Fibroblast of pulmonary artery (primary cell): ENCODE results near the gene CMSS1.

Experiments used
- DNase-seq: peaks from one replicate; pipeline ENCODE4 v3.0.0-alpha.2; 2010; ENCODE audit warnings: low read depth
- H3K4me3 ChIP-seq: replicated peaks from 2 replicates; pipeline ENCODE4 v1.5.1; 2011; ENCODE audit warnings: low read depth, mild to moderate bottlenecking, control low read depth, low read length, moderate library complexity
- CTCF ChIP-seq: IDR thresholded peaks from 2 replicates; pipeline ENCODE4 v1.5.1; 2011; ENCODE audit warnings: mild to moderate bottlenecking, control low read depth, low read length, inconsistent platforms; ENCODE audit errors: missing control alignments

The CMSS1 gene

GRCh38 chr3:100020876-100021644 lies 203.4 kb downstream of the CMSS1 start:
- no peak overlapping the region for H3K4me3 ChIP-seq
- no peak for TF ChIP-seq CTCF
- DNase-seq: no peak

- no peak for TF ChIP-seq CTCF
- no peak for DNase-seq
- no peak overlapping the region for H3K4me3 ChIP-seq
These were observed 204.8 kb downstream of the CMSS1 start for GRCh38 chr3:100022506-100022905.

- DNase-seq: no peak
- no peak overlapping the region for H3K4me3 ChIP-seq
- no peak for TF ChIP-seq CTCF
These were observed 205.5 kb downstream of the CMSS1 start for GRCh38 chr3:100023150-100023549.

- no peak for DNase-seq
- no peak for TF ChIP-seq CTCF
- H3K4me3 ChIP-seq: no peak overlapping the region
These were observed 205.9 kb downstream of the CMSS1 start for GRCh38 chr3:100023595-100023994.

- H3K4me3 ChIP-seq: no peak overlapping the region
- DNase-seq: no peak
- TF ChIP-seq CTCF: no peak
These were observed 207.1 kb downstream of the CMSS1 start for GRCh38 chr3:100024520-100025303.

GRCh38 chr3:100027321-100027720 lies 209.7 kb downstream of the CMSS1 start:
- H3K4me3 ChIP-seq: no peak overlapping the region
- no peak for TF ChIP-seq CTCF
- peak; percentile 48 for DNase-seq
